Testis (tissue), 3 donors: Measurements from ENCODE around the gene CA5B. TPM values are rescaled to one million over a fixed set of nuclear protein-coding genes. Genes with fewer than 3 reads are reported as not detected.

Experiments used
- DNase-seq: peaks from one replicate; pipeline ENCODE4 v3.0.0-alpha.2; 2019
- H3K27ac ChIP-seq, 2 donors: fragments of 200-600 bp; sonication (generic); one replicate each; pipeline ENCODE4 v1.5.1; 2019
- H3K27me3 ChIP-seq: fragments of 200-600 bp; sonication (generic); one replicate; pipeline ENCODE4 v1.5.1; 2019
- H3K36me3 ChIP-seq: fragments of 200-600 bp; sonication (generic); one replicate; pipeline ENCODE4 v1.5.1; 2017; ENCODE audit warnings: low read depth; ENCODE audit errors: missing control alignments
- H3K4me1 ChIP-seq: fragments of 200-600 bp; sonication (generic); one replicate; pipeline ENCODE4 v1.5.1; 2019
- H3K4me3 ChIP-seq, 2 donors: fragments of 200-600 bp; sonication (generic); one replicate each; pipeline ENCODE4 v1.5.1; 2017 to 2019
- H3K9me3 ChIP-seq: fragments of 200-600 bp; sonication (generic); one replicate; pipeline ENCODE4 v1.5.1; 2017
- CTCF ChIP-seq, 3 experiments: fragments of 450-650 bp in 2 of 3; fragments of 200-600 bp in 1 of 3; sonication (generic) in 1 of 3; IDR thresholded peaks; one replicate each; pipeline ENCODE4 v1.5.1; 2016 to 2019; ENCODE audit warnings: antibody characterized with exemption in 3 of 3, mild to moderate bottlenecking in 2 of 3, moderate library complexity in 1 of 3
- POLR2A ChIP-seq: fragments of 450-650 bp; IDR thresholded peaks from one replicate; pipeline ENCODE4 v1.6.1; 2017; ENCODE audit warnings: antibody characterized with exemption, mild to moderate bottlenecking, moderate library complexity
- WGBS, 2 donors: methylation state at CpG; one replicate each; pipeline ENCODE4 v1.1.5; 2018; 5-methylcytosine and 5-hydroxymethylcytosine counted together
- intact Hi-C: fragments of 100-400 bp; cut with DNase I; formaldehyde crosslinking; loops from one replicate; pipeline ENCODE4 v1.15.1; 2023; ENCODE audit warnings: low total_unique reads
- polyA plus RNA-seq: library from polyadenylated mRNA; stranded (reverse); fragments of 350-450 nt; fragmentation: Illumina TruSeq; extraction: RNeasy Lipid Tissue Mini Kit (QIAGEN cat#74804); gene quantifications from one replicate; pipeline ENCODE4 v1.2.3, GENCODE V29; 2014; ENCODE audit warnings: low read depth, low replicate concordance; ENCODE audit not compliant: insufficient read depth
- total RNA-seq, 2 donors: library from RNA; depleted of rRNA; stranded (reverse); fragments of >200 nt; gene quantifications; one replicate each; pipeline ENCODE4 v1.2.3, GENCODE V29; 2016

CA5B gene
- total and polyA plus RNA-seq, 3 donors from 2014 or later: 25.1 to 53.1 (median 45.5) TPM

- intact Hi-C loops: no loop called here
- H3K4me3 ChIP-seq: no peak overlapping the region
- H3K27ac ChIP-seq: no peak overlapping the region
- no peak for DNase-seq
- no peaks in the 10 kb centered on the region for H3K9me3 ChIP-seq
- no peaks in the 10 kb centered on the region for H3K36me3 ChIP-seq
- 92 to 98% methylated on average over 4 of the region's 4 CpGs for WGBS, 2 donors
- TF ChIP-seq CTCF (IDR thresholded peaks at IDR 0.05): no peak
- TF ChIP-seq POLR2A: no peak
- no peaks in the 10 kb centered on the region for H3K4me1 ChIP-seq
- H3K27me3 ChIP-seq: no peaks in the 10 kb centered on the region
Measured at GRCh38 chrX:15797707-15798106, 59.6 kb downstream of the CA5B start.

GRCh38 chrX:15804563-15804962 is 66.5 kb downstream of the CA5B start:
- no peaks in the 10 kb centered on the region for H3K27me3 ChIP-seq
- no peak for DNase-seq
- intact Hi-C loops: no loop called here
- H3K9me3 ChIP-seq: no peaks in the 10 kb centered on the region
- H3K36me3 ChIP-seq: no peaks in the 10 kb centered on the region
- no peaks in the 10 kb centered on the region for H3K4me1 ChIP-seq
- TF ChIP-seq CTCF (IDR thresholded peaks at IDR 0.05): no peak
- TF ChIP-seq POLR2A: no peak
- H3K4me3 ChIP-seq: no peak overlapping the region
- H3K27ac ChIP-seq: no peak overlapping the region

- no peaks in the 10 kb centered on the region for H3K9me3 ChIP-seq
- H3K4me1 ChIP-seq: no peaks in the 10 kb centered on the region
- no peak for DNase-seq
- no peaks in the 10 kb centered on the region for H3K36me3 ChIP-seq
- 92 to 96% methylated on average over 4 of the region's 4 CpGs for WGBS, 2 donors
- H3K4me3 ChIP-seq: no peak overlapping the region
- no peak overlapping the region for H3K27ac ChIP-seq
- intact Hi-C loops: no loop called here
- H3K27me3 ChIP-seq: no peaks in the 10 kb centered on the region
- TF ChIP-seq POLR2A (no peak), CTCF (IDR thresholded peaks at IDR 0.05) (no peak)
Measured at GRCh38 chrX:15808254-15808653, 70.2 kb downstream of the CA5B start.

GRCh38 chrX:15812192-15812938 is 74.3 kb downstream of the CA5B start:
- no peaks in the 10 kb centered on the region for H3K9me3 ChIP-seq
- H3K27me3 ChIP-seq: no peaks in the 10 kb centered on the region
- no peaks in the 10 kb centered on the region for H3K36me3 ChIP-seq
- intact Hi-C loops: no loop called here
- H3K4me1 ChIP-seq: no peaks in the 10 kb centered on the region
- TF ChIP-seq CTCF (IDR thresholded peaks at IDR 0.05): no peak
- TF ChIP-seq POLR2A: no peak
- no peak overlapping the region for H3K4me3 ChIP-seq
- DNase-seq: no peak
- no peak overlapping the region for H3K27ac ChIP-seq
- 85 to 95% methylated on average over 8 of the region's 8 CpGs for WGBS, 2 donors

GRCh38 chrX:15813416-15813815 is 75.3 kb downstream of the CA5B start:
- 92% methylated on average over 1 of the region's 1 CpG; no CpG with 5 or more reads in 1 of the 2 donors for WGBS, 2 donors
- H3K9me3 ChIP-seq: no peaks in the 10 kb centered on the region
- TF ChIP-seq POLR2A: no peak
- TF ChIP-seq CTCF (IDR thresholded peaks at IDR 0.05): no peak
- DNase-seq: no peak
- intact Hi-C loops: no loop called here
- H3K27me3 ChIP-seq: no peaks in the 10 kb centered on the region
- no peak overlapping the region for H3K27ac ChIP-seq
- no peaks in the 10 kb centered on the region for H3K36me3 ChIP-seq
- no peak overlapping the region for H3K4me3 ChIP-seq
- no peaks in the 10 kb centered on the region for H3K4me1 ChIP-seq
